Activated CD4-positive, alpha-beta T cell treated with anti-CD3 and anti-CD28 coated beads for 24 hours (primary cell): ENCODE results near the gene ZBTB46.
"Not testable (repeated sequence)": the region's sequence is repeated elsewhere in the genome, so short reads cannot be mapped to it uniquely, and the experiment has no call there.

Experiments
- DNase-seq, 2 donors: peaks; one replicate each; pipeline ENCODE4 v3.0.0-alpha.2; 2020; ENCODE audit warnings: low read depth in 2 of 2

Gene ZBTB46, protein sequence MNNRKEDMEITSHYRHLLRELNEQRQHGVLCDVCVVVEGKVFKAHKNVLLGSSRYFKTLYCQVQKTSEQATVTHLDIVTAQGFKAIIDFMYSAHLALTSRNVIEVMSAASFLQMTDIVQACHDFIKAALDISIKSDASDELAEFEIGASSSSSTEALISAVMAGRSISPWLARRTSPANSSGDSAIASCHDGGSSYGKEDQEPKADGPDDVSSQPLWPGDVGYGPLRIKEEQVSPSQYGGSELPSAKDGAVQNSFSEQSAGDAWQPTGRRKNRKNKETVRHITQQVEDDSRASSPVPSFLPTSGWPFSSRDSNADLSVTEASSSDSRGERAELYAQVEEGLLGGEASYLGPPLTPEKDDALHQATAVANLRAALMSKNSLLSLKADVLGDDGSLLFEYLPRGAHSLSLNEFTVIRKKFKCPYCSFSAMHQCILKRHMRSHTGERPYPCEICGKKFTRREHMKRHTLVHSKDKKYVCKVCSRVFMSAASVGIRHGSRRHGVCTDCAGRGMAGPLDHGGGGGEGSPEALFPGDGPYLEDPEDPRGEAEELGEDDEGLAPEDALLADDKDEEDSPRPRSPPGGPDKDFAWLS

DNA sequence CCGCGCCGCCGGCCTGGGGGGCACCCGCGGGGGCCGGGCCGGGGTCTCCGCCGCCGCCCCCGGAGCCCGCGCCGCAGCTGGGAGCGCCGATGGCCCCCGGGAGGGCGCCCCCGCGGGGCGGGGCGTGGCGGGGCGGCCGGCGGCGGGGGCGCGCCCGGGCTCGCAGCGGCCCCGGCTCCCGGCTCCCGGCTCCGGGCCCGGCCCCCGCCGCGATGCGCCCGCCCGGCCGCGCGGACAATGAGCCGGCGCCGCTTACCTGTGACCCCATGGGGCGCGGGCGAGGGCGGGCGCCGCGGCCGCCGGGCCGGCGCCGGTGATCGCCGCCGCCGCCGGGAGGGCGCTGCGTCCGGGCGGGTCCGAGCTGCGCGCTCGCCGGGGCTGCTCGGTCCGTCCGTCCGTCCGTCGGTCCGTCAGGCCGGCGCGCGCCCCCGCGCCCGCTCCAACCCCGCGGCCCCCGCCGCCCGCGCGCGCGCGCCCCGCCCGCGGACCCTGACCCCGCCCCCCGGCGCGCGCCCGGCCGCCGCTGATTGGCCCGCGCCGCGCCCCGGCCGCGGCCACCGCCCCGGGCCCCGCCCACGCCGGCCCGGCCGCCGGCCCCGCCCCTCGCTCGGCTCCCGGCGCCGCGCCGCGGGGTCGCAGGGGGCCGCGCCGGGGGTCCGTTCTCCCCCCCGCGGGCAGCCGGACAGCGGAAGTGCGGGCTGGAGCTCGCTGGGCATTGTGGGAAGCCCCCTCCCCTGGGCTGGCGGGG lies at the start of gene ZBTB46:
ZBTB46 (minus strand) TSS at position 424 of the 748 bp plus-strand sequence. CDS start 40,507 bp downstream, outside the sequence.
- peak in 1 of 2 donors; percentile 21 for DNase-seq

DNA sequence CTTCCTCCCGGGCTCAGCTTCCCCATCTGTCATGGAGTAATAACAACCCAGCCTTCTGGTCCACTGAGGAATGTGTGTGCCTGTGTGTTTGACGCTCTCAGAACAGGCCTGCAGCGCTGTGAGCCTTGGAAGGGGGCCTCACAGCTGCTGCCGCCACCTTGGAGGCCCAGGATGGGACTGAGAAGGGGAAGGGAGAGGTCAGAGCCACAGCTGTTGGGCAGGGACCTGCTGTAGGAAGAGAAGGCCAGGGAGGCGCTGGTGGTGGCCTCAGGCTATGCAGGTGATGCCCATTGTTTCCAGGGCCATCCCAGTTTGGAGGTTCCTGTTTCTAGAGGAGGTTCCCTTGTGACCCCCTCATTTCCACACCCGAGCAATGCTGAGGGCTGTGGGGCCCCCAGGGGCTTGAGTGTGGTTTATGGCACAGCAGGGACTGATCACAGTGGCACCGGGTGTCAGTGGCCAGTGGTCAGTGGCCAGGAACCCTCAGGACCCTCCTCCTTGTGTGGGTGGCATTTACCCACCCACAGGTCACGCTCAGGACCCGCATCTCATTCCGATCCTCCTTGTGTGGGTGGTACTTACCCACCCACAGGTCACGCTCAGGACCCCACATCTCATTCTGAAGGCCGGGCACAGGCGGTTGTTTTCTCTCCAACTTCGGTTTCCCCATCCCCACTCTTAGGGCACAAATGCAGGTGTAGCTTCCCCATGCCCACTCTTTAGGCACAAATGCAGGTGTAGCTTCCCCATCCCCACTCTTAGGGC lies 48.0 kb upstream of the ZBTB46 start:
- no peak for DNase-seq

GRCh38 chr20:63877755-63878470 lies 46.8 kb upstream of the ZBTB46 start:
- no peak for DNase-seq

DNA sequence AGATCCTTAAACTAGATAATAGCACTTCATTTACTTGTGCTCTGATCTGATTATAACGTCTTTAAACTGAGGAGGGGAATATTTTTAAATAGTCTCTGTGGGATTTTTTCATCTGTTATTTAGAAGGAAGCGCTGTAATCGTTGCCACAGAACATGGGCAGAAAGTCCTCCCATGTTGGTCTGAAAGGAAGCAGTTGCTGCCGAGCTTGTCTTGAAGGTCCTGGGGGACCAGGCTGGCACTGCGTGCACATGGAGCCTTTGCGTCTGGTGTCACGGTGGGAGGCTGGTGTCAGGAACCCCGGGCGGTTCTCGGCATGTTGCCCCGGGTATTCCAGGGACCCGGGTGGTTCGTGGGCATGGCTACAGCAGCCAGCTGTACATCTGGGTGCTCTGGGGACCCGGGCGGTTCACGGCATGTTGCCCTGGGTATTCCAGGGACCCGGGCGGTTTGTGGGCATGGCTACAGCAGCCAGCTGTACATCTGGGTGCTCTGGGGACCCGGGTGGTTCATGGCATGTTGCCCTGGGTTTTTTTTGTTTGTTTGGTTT lies 45.5 kb upstream of the ZBTB46 start:
- DNase-seq, result no peak

DNA sequence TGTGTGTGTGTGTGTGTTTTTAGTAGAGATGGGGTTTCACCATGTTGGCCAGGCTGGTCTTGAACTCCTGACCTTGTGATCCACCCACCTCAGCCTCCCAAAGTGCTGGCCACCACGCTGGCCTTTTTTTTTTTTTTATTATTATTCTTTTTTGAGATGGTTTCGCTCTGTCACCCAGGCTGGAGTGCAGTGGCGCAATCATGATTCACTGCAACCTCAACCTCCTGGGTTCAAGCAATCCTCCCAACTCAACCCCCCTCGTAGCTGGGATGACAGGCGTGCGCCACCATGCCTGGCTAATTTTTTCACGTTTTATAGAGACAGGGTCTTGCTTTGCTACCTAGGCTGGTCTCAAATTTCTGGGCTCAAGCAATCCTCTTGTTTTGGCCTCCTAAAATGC lies 43.2 kb upstream of the ZBTB46 start:
- DNase-seq, result not testable (repeated sequence)

GRCh38 chr20:63873477-63873971 lies 42.5 kb upstream of the ZBTB46 start:
- DNase-seq, result peak in 1 of 2 donors; percentile 28

GRCh38 chr20:63868264-63868663 lies 37.2 kb upstream of the ZBTB46 start:
- DNase-seq, result no peak

- DNase-seq, result not testable (repeated sequence)
These were observed 36.0 kb upstream of the ZBTB46 start for GRCh38 chr20:63867042-63867441.

- DNase-seq, result peak; percentile 96 to 97
These were observed 34.0 kb upstream of the ZBTB46 start, which contains the start of gene TPD52L2 for GRCh38 chr20:63864978-63865640. TPD52L2 (plus strand) TSS chr20:63865270; CDS start chr20:63865366, 96 bp downstream.

GRCh38 chr20:63864545-63864977 lies 33.5 kb upstream of the ZBTB46 start:
- DNase-seq, result no peak

DNA sequence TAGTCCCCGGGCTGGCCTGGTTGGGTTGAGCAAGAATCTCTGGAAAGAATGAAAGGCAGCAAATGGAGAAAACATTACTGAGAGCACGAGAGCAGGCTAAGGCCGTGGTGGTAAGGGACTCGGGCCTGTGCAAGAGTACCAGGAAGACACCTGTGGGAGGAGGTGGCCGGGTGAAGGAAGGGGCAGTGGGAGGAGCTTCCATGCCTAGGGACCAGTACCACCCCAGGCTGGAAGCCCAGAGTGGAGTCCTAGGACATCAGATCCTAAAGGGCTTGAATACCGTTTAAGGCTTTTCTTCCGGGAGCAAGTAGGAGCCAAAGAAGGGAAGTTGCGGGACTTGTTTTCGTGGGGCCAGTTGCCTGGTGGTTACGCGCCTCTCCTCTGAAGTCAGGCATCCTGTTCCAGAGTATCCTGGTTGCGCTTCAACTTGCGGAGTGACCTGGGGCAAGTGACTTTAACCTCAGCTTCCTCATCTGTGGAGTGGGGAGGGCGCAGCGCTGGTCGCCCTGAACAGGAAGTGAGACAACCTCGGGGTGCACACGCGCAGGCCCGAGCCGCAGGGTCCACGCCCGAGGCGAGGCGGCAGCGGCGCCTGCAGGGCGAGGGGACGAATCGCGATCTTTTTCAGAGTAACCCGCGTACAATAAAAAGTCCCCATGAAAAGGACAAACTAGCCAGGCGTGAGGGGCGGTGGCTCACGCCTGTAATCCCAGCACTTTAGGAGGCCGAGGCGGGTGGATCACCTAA lies 32.9 kb upstream of the ZBTB46 start:
- peak; percentile 49 to 63 for DNase-seq

GRCh38 chr20:63863021-63863797 lies 32.1 kb upstream of the ZBTB46 start:
- no peak for DNase-seq

GRCh38 chr20:63861981-63862901 lies 31.2 kb upstream of the ZBTB46 start:
- DNase-seq, result no peak

GRCh38 chr20:63861365-63861934 lies 30.4 kb upstream of the ZBTB46 start, which contains the start of gene ABHD16B:
ABHD16B (plus strand) TSS chr20:63861498; CDS start chr20:63861541, 43 bp downstream.
- DNase-seq, result no peak

DNA sequence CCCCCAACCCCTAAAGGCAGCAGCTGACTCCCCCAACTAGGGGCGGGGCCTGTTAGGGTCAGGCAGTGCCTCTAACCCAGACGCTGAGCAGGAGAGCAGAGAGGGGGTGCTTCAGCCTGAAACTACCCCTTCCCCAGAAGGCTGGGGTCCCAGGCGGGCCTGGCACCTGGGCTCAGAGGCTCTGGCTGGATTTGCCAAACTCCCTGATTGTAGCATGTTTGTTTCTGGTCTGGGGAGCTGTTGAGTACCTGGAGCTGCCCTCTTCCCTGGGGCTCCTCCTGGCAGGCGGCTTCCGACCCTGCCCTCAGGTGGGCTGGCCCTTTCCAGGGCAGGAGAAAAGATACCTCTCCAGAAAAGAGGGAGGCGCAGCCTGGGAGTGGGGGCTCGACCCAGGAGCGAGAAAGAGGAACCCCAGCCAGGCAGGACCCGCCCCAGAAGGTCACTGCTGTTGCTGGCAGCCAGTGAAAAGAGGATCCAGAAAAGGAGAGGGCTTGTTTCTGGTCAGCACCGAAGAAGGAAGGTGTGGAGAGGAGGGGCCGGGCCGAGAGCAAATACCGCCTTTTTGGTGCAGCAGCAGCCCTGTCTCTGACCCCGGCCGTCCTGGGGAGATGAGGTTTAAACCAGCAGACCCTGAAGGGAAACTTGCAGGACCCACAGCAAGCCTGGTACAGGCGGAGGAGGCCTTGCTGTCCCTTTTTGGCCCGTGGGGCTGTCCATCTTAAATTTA lies 29.4 kb upstream of the ZBTB46 start:
- no peak for DNase-seq

DNA sequence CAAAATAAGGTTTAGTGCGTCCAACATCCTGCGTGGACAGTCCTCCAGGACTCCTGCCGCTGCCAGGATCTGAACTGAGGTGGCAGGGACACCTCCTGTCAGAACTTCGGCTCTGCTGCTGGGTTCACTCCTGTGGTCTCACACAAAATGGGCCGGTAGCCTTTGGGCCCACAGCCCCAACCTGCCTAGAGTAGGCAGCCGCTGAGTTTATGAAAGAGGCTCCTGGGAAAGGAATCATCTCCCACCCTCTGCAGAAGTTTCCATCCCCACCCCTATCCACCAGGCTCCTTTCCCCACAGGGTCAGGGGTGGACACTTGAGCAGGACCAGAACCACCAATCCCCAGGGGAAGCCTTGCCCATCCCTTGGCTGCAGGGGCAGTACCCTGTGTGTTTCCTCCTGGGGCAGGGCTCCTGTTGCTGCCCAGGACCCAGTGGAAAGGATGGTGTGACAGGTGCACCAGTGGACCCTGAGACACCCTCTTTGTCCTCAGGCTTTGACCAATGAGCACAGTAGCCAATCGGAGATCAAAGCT lies 28.2 kb upstream of the ZBTB46 start:
- no peak for DNase-seq
